ENCODE results near the gene ZBTB47. TPM values are rescaled to one million over a fixed set of nuclear protein-coding genes. Genes with fewer than 3 reads are reported as not detected.

Gene ZBTB47
- total RNA-seq, 1 donor from 2014 or later, result 4.4 TPM

DNA sequence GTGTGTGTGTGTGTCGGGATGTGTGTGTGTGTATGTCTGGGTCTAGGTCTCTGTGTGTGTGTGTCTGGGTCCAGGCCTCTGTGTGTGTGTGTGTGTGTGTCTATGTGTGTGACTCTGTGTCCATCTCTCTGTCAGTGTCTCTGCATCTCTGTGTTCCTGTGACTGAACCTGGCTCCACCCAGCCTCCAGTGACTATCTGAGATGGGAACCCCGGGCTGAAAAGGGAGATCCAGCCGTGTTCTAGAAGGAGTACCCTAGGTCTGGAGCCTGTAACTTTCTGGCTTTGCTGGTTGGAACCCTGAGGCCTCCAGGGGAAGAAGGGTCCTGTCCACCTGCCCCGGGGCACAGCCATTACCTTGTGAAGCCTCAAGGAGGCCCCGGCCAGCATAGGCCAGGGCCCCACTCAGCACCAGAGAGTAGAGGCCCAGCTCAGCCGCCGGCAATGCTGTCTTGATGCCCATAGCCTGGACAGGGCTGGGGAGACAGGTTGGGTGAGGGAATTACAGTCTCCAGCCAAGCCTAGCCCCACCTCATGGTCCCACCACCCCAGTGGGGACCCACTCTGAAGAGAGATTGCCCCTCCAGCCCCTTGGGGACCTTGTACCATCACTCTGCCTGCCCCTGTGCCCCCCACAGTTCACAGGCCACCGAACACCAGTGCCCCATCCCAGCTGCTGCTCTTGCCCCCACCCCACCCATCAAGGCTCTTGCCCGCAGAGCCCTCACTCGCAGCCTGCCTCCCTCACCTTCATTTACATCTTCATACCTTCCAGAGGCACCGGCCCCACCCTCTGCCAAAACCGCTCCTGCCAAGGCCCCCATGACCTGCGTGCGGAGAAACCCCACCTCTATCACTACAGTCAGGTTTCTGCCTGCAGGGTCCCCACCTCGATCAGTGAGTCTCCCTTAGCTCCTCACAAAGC, 47.1 kb downstream of the ZBTB47 start:
- Histone ChIP-seq H3K79me2 (ENCODE audit: low read depth) (no peaks in the 10 kb centered on the region), H3K4me3 (no peak overlapping the region), H3K9ac (no peak overlapping the region), H3K36me3 (no peaks in the 10 kb centered on the region), H3K27me3 (no peaks in the 10 kb centered on the region), H3K4me2 (no peak overlapping the region), H3K9me3 (ENCODE audit: low read depth) (no peaks in the 10 kb centered on the region), H4K20me1 (ENCODE audit: low read depth) (peaks cover 14% of the 10 kb centered on the region), H3K4me1 (no peaks in the 10 kb centered on the region), H3F3A (ENCODE audit: low read depth) (no peaks in the 10 kb centered on the region), H2AFZ (replicated peaks) (no peak overlapping the region), H3K27ac (no peak overlapping the region)
- Mint-ChIP-seq H3K27me3 (ENCODE audit: insufficient read depth, low read depth) (peaks cover 11% of the 10 kb centered on the region), H3K4me3 (no peak overlapping the region), H3K9me3 (peaks cover 2% of the 10 kb centered on the region), H3K36me3 (no peaks in the 10 kb centered on the region), H3K4me1 (no peaks in the 10 kb centered on the region), H3K27ac (no peak overlapping the region)
- DNase-seq (ENCODE audit: low spot score), result no peak
- no peak for TF ChIP-seq EZH2phosphoT487 (IDR thresholded peaks at IDR 0.05)
- no peak for TF ChIP-seq EZH2 (IDR thresholded peaks at IDR 0.05)
- no peak for TF ChIP-seq CTCF (IDR thresholded peaks at IDR 0.05)

DNA sequence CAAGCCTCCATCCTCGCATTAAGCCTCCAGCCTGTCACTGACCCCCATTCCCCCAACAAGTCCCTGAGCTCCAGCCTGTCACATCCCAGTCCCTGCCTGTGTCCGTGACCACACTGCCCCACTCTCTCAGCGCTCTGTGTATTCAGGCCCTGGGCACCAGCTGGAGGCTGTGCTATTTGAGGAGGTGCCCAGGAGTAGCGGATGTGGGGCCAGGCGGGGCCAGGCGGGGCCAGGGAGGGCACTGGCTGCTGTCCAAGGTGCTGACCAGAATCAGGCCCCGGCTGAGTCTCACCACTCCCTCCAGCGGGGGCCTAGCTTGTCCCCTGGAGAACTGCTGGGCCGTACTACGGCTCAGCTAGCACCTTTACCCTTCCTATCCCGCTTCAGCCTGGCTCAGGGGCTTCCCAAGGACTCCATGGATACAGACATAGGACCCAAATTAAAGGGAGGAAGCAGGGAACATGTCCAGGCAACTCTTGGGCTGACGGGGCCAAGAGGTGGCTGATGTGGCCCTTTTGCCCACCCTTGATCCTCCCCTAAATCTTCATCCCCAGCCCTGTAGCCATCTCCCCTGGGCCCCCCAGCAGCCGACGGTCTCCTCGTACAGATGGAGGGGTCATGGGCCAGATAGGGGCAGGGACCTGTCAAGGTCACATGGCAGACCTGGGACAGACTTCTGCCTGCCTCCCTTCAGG, 48.0 kb downstream of the ZBTB47 start:
- no peak overlapping the region for H3K9ac ChIP-seq
- no peaks in the 10 kb centered on the region for H3K4me1 Mint-ChIP-seq
- no peaks in the 10 kb centered on the region for H3F3A ChIP-seq (ENCODE audit: low read depth)
- no peaks in the 10 kb centered on the region for H3K36me3 ChIP-seq
- no peaks in the 10 kb centered on the region for H3K4me1 ChIP-seq
- no peaks in the 10 kb centered on the region for H3K9me3 ChIP-seq (ENCODE audit: low read depth)
- no peaks in the 10 kb centered on the region for H3K27me3 ChIP-seq
- no peak for TF ChIP-seq EZH2phosphoT487 (IDR thresholded peaks at IDR 0.05)
- TF ChIP-seq CTCF (IDR thresholded peaks at IDR 0.05), result no peak
- TF ChIP-seq EZH2 (IDR thresholded peaks at IDR 0.05), result no peak
- no peaks in the 10 kb centered on the region for H3K79me2 ChIP-seq (ENCODE audit: low read depth)
- H3K36me3 Mint-ChIP-seq, result no peaks in the 10 kb centered on the region
- H3K27ac Mint-ChIP-seq, result no peak overlapping the region
- H3K4me2 ChIP-seq, result no peak overlapping the region
- H3K27me3 Mint-ChIP-seq (ENCODE audit: insufficient read depth, low read depth), result peaks cover 15% of the 10 kb centered on the region
- H3K27ac ChIP-seq, result no peak overlapping the region
- peak; percentile 90 for DNase-seq (ENCODE audit: low spot score)
- peaks cover 2% of the 10 kb centered on the region for H3K9me3 Mint-ChIP-seq
- H3K4me3 ChIP-seq, result no peak overlapping the region
- H2AFZ ChIP-seq (replicated peaks), result no peak overlapping the region
- peaks cover 14% of the 10 kb centered on the region for H4K20me1 ChIP-seq (ENCODE audit: low read depth)
- no peak overlapping the region for H3K4me3 Mint-ChIP-seq

- H3K27me3 Mint-ChIP-seq (ENCODE audit: insufficient read depth, low read depth), result peaks cover 19% of the 10 kb centered on the region
- Histone ChIP-seq H3K4me1 (no peaks in the 10 kb centered on the region), H3K79me2 (ENCODE audit: low read depth) (no peaks in the 10 kb centered on the region), H3F3A (ENCODE audit: low read depth) (no peaks in the 10 kb centered on the region), H3K27me3 (no peaks in the 10 kb centered on the region), H3K9me3 (ENCODE audit: low read depth) (no peaks in the 10 kb centered on the region), H3K27ac (no peak within 1 kb of the TSS), H4K20me1 (ENCODE audit: low read depth) (peaks cover 14% of the 10 kb centered on the region), H3K4me2 (no peak within 1 kb of the TSS), H3K9ac (no peak within 1 kb of the TSS), H2AFZ (replicated peaks) (no peak within 1 kb of the TSS), H3K4me3 (no peak within 1 kb of the TSS), H3K36me3 (no peaks in the 10 kb centered on the region)
- H3K27ac Mint-ChIP-seq, result no peak within 1 kb of the TSS
- H3K4me3 Mint-ChIP-seq, result no peak within 1 kb of the TSS
- DNase-seq (ENCODE audit: low spot score), result no peak
- no peaks in the 10 kb centered on the region for H3K36me3 Mint-ChIP-seq
- peaks cover 2% of the 10 kb centered on the region for H3K9me3 Mint-ChIP-seq
- H3K4me1 Mint-ChIP-seq, result no peaks in the 10 kb centered on the region
- no peak for TF ChIP-seq EZH2phosphoT487 (IDR thresholded peaks at IDR 0.05)
- TF ChIP-seq CTCF (IDR thresholded peaks at IDR 0.05), result no peak
- no peak for TF ChIP-seq EZH2 (IDR thresholded peaks at IDR 0.05)
Observed at GRCh38 chr3:42702066-42702951, 48.8 kb downstream of the ZBTB47 start, which contains the start of gene HHATL. HHATL (minus strand) TSS chr3:42702798; CDS start chr3:42700826, 1,972 bp downstream.

All from neural progenitor cell (in vitro differentiated cells).